HG03175 (cell line): ENCODE data around the gene PHETA1.
"Not testable (repeated sequence)": the region's sequence is repeated elsewhere in the genome, so short reads cannot be mapped to it uniquely, and the experiment has no call there.

Experiments
- ATAC-seq: cut with Tn5 transposase; IDR thresholded peaks from one replicate; pipeline ENCODE4 v1.9.1; 2021; ENCODE audit warnings: mild to moderate bottlenecking, moderate library complexity; ENCODE audit not compliant: unreplicated experiment

PHETA1 gene

GRCh38 chr12:111373231-111373630, 4.3 kb upstream of the PHETA1 start:
- not testable (repeated sequence) for ATAC-seq

DNA sequence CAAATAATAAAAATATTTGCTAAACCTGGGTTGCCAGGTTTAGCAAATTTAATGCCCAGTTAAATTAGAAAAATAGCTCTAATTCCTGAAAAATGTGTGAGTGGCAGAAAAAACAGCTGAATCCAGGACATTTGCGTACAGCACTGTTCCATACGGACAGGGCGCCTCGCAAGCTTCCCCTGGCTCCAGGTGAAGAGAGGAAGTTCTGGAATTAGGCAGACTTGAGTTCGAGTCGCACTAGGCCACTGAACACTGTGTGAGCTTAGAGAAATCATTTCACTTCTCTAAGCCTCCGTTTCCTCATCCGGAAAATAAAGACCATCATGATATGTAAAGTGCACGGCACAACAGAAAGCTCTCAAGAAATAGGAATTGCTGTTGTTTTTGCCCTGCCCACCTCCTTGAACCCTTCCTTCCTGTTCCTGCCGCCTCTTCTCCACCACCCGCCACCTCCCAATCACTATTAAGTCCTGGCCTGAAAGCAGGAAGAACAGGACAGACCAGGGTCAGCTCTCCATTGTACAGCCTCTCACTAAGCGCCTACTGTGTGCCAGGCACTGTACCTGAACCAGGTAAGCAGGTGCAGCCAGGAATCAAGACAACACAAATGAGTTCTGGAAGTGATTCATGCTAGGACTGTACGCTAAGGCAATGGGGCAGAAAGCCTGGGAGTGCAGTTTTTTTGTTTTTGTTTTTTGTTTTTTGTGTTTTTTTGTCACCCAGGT, 763 bp upstream of the PHETA1 start:
- ATAC-seq = no peak

DNA sequence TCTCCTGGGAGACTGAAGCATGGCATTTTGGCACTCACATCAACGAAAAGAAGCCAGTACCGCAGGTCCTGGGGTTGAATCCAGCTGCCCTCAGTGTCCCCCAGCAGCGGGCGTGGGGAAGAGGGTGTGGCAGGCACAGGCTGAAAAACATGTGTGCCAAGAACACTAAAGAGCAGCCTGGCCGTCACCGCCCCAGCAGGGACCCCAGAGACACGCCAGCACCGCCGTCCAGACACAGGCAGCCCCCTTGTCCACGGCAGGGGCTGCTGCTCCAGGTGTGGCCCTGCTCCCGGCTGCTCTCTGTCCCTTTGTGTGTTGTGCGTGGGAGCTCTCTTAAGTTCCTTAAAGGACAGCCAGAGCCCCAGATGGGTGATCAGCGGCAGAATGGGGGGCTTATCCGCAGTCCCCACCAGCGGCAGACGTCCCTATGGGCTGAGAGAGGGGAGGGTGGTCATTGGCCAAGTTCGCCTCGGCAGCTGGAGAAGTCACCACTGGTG, 556 bp downstream of the PHETA1 start:
- ATAC-seq = peak; percentile 30

GRCh38 chr12:111367661-111368221, 1.2 kb downstream of the PHETA1 start:
- ATAC-seq = no peak

- ATAC-seq = no peak
These were observed 2.3 kb downstream of the PHETA1 start for GRCh38 chr12:111366583-111366982.

DNA sequence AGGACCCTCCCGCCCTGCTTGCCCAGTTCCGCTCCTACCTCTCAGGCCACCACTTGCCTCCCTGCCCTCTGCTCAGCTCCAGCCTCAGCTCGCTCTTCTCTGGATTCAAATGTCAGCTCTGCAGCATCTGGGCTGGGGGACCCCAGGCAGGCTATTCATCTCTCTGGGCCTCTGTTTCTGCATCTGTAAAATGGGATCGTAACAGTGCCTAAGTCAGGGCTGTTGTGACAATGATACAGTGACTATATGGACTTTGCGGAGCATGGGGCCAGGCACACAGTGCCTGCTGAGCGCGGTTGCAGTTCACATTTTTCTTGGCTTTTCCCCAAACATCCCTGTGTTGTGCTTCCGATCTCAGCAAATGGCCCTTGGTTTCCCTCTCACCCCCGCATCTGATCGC, 2.8 kb downstream of the PHETA1 start:
- no peak for ATAC-seq

DNA sequence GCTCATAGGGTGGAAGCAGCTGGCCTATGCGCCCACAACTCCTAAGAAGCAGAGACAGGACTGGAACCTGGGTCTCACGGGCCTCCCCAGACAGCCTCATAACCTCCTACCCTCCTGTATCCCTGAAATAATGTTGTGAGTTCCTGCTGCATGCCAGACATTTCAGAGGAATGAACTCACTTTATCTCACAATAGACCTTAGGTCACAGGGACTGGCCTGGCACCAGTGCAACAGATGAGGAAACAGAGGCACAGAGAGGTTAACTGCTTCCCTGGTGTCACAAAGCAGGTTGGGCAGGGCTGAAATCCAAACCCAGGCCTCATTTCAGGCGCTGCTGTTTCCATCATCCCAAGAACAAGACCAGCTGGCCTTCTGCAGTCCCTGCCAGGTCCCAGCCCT, 5.3 kb downstream of the PHETA1 start:
- no peak for ATAC-seq

GRCh38 chr12:111362687-111363475, 6.0 kb downstream of the PHETA1 start:
- ATAC-seq = no peak

GRCh38 chr12:111361717-111362576, 6.9 kb downstream of the PHETA1 start:
- no peak for ATAC-seq

- no peak for ATAC-seq
These were observed 7.7 kb downstream of the PHETA1 start for GRCh38 chr12:111361073-111361716.

- no peak for ATAC-seq
These were observed 8.5 kb downstream of the PHETA1 start for GRCh38 chr12:111360325-111360930.

GRCh38 chr12:111359914-111360276, 9.0 kb downstream of the PHETA1 start:
- ATAC-seq = no peak

GRCh38 chr12:111359231-111359913, 9.5 kb downstream of the PHETA1 start:
- no peak for ATAC-seq

- ATAC-seq = no peak
These were observed 13.5 kb downstream of the PHETA1 start for GRCh38 chr12:111355201-111355925.

DNA sequence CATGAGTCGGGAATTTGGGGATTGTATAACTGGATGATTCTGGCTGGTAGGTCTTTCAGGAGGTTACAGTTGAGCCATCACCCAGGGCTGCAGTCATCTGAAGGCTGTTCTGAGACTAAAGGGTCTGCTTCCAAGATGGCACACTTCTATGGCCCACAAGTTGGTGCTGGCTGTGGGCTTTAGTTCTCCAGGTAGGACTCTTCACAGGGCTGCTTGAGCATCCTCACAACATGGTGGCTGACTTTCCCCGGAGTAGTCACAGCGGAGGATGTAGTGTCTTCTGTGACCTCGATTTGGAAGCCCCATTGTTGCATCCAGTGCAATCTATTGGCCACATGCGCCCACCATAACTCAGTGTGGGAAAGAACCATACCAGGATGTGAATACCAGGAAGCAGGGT, 14.4 kb downstream of the PHETA1 start:
- no peak for ATAC-seq

DNA sequence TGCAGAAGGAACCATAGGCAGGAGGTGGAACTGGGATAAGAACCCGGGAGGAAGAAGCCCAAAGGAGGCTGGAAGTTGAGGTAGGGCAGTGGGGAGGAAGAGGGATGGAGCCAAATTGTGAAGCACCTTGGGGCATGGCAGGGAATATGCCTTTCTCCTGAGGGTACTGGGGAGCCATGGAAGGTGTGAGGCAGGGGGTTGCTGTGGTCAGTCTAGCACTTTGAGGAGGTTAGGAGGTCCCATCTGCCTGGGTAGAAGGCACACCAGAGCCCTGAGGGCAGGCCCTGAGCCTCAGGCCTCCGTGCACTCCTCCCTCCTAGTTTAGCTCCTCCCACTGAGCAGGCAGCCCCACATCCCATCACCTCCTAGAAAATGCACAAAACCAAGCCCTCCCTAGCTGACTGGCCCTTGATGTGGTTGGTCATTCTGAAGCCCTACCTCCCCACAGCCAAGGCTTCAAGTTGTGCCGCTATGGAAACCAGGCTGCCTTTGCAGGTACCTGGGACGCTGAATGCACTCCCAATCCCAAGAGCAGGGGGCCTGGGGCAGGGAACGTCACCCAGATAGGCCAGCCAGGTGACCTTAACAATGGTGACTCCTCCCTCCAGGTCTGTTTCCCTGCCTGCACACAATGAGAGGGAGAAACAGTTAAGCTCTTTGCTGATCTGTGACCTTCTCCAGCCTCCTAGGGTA, 15.1 kb downstream of the PHETA1 start:
- no peak for ATAC-seq

GRCh38 chr12:111353026-111353425, 15.9 kb downstream of the PHETA1 start:
- no peak for ATAC-seq

- ATAC-seq = no peak
These were observed 16.4 kb downstream of the PHETA1 start for GRCh38 chr12:111352296-111352993.
